ENCODE results near the gene SPCS3. TPM values are rescaled to one million over a fixed set of nuclear protein-coding genes. Genes with fewer than 3 reads are reported as not detected.

Gene SPCS3
- total RNA-seq, 2 donors from 2014 or later = 160 to 164 TPM

GRCh38 chr4:176367771-176368465 is 48.2 kb downstream of the SPCS3 start:
- Histone ChIP-seq H3K27me3 (ENCODE audit: control insufficient read depth, insufficient read depth, low read length, poor library complexity, severe bottlenecking) (no peaks in the 10 kb centered on the region), H3K9ac (ENCODE audit: extremely low read depth, low read length, poor library complexity, severe bottlenecking) (no peak overlapping the region), H3K4me1 (ENCODE audit: control insufficient read depth, insufficient read depth, low read length) (no peaks in the 10 kb centered on the region), H3K27ac (ENCODE audit: low read depth, low read length) (no peak overlapping the region), H3K4me3 (ENCODE audit: low read length) (no peak overlapping the region), H3K36me3 (ENCODE audit: control insufficient read depth, insufficient read depth, low read length) (no peaks in the 10 kb centered on the region), H3K9me3 (ENCODE audit: control insufficient read depth, low read length) (no peaks in the 10 kb centered on the region)
- Mint-ChIP-seq H3K4me3 (no peak overlapping the region), H3K27ac (no peak overlapping the region), H3K4me1 (no peaks in the 10 kb centered on the region), H3K9me3 (no peaks in the 10 kb centered on the region), H3K36me3 (ENCODE audit: low read depth) (no peaks in the 10 kb centered on the region), H3K27me3 (ENCODE audit: insufficient read depth) (no peaks in the 10 kb centered on the region)
- no peak for DNase-seq
- 82 to 100% methylated on average over 6 to 8 of the region's 8 CpGs for WGBS, 2 experiments (ENCODE audit: insufficient coverage in 1 of 2, insufficient read length in 1 of 2)
- TF ChIP-seq CTCF (conservative IDR thresholded peaks at IDR 0.05) = no peak

- Mint-ChIP-seq H3K4me1 (no peaks in the 10 kb centered on the region), H3K4me3 (no peak overlapping the region), H3K27ac (no peak overlapping the region), H3K36me3 (ENCODE audit: low read depth) (no peaks in the 10 kb centered on the region), H3K9me3 (no peaks in the 10 kb centered on the region), H3K27me3 (ENCODE audit: insufficient read depth) (no peaks in the 10 kb centered on the region)
- DNase-seq = no peak
- TF ChIP-seq CTCF (conservative IDR thresholded peaks at IDR 0.05) = peak; percentile 77
- H3K4me3 ChIP-seq (ENCODE audit: low read length) = no peak overlapping the region
- H3K27ac ChIP-seq (ENCODE audit: low read depth, low read length) = no peak overlapping the region
- no peaks in the 10 kb centered on the region for H3K4me1 ChIP-seq (ENCODE audit: control insufficient read depth, insufficient read depth, low read length)
- WGBS, 2 experiments (ENCODE audit: insufficient coverage in 1 of 2, insufficient read length in 1 of 2) = 22% methylated on average over 1 of the region's 2 CpGs; no CpG with 5 or more reads in 1 of the 2 experiments
- H3K9ac ChIP-seq (ENCODE audit: extremely low read depth, low read length, poor library complexity, severe bottlenecking) = no peak overlapping the region
- no peaks in the 10 kb centered on the region for H3K9me3 ChIP-seq (ENCODE audit: control insufficient read depth, low read length)
- no peaks in the 10 kb centered on the region for H3K36me3 ChIP-seq (ENCODE audit: control insufficient read depth, insufficient read depth, low read length)
- no peaks in the 10 kb centered on the region for H3K27me3 ChIP-seq (ENCODE audit: control insufficient read depth, insufficient read depth, low read length, poor library complexity, severe bottlenecking)
Observed at GRCh38 chr4:176376032-176376614, 56.4 kb downstream of the SPCS3 start.

GRCh38 chr4:176377780-176378179 is 58.0 kb downstream of the SPCS3 start:
- Mint-ChIP-seq H3K9me3 (no peaks in the 10 kb centered on the region), H3K4me1 (no peaks in the 10 kb centered on the region), H3K27ac (no peak overlapping the region), H3K4me3 (no peak overlapping the region), H3K27me3 (ENCODE audit: insufficient read depth) (no peaks in the 10 kb centered on the region), H3K36me3 (ENCODE audit: low read depth) (no peaks in the 10 kb centered on the region)
- no peaks in the 10 kb centered on the region for H3K36me3 ChIP-seq (ENCODE audit: control insufficient read depth, insufficient read depth, low read length)
- no peak overlapping the region for H3K9ac ChIP-seq (ENCODE audit: extremely low read depth, low read length, poor library complexity, severe bottlenecking)
- peak; percentile 71 for TF ChIP-seq CTCF (conservative IDR thresholded peaks at IDR 0.05)
- no peak overlapping the region for H3K4me3 ChIP-seq (ENCODE audit: low read length)
- H3K4me1 ChIP-seq (ENCODE audit: control insufficient read depth, insufficient read depth, low read length) = no peaks in the 10 kb centered on the region
- no peaks in the 10 kb centered on the region for H3K9me3 ChIP-seq (ENCODE audit: control insufficient read depth, low read length)
- no peaks in the 10 kb centered on the region for H3K27me3 ChIP-seq (ENCODE audit: control insufficient read depth, insufficient read depth, low read length, poor library complexity, severe bottlenecking)
- DNase-seq = no peak
- H3K27ac ChIP-seq (ENCODE audit: low read depth, low read length) = no peak overlapping the region
